ENCODE data around the gene MINDY4. TPM values are rescaled to one million over a fixed set of nuclear protein-coding genes. Genes with fewer than 3 reads are reported as not detected.

The MINDY4 gene
- total and polyA plus RNA-seq, 2 of the 4 experiments (the other 2 are of a cell fraction) = 1.8 to 3.6 TPM

GRCh38 chr7:30754315-30754877, 16.8 kb upstream of the MINDY4 start:
- CTCF ChIA-PET = no interaction called here

More at GRCh38 chr7:30754315-30754877, 16.8 kb upstream of the MINDY4 start:
- intact Hi-C loops (cut with micrococcal nuclease) (no loop called here), in situ Hi-C loops (cut with MboI; ENCODE audit: low sequenced_read_pairs) (no loop called here), dilution Hi-C loops (cut with HindIII; ENCODE audit: low sequenced_read_pairs, unreplicated experiment) (no loop called here)
- Histone ChIP-seq H4K8ac (ENCODE audit: low read depth in 2 of 2, low read length in 2 of 2) (no peak overlapping the region), H3K36me3 (ENCODE audit: control insufficient read depth, insufficient read depth, low read length) (no peaks in the 10 kb centered on the region), H3K27me3 (ENCODE audit: control insufficient read depth, insufficient read depth, low read length) (no peaks in the 10 kb centered on the region), H3K4ac (ENCODE audit: low read depth, low read length) (no peak overlapping the region), H3K18ac (ENCODE audit: low read depth, low read length) (no peak overlapping the region), H4K20me1 (ENCODE audit: insufficient read depth, low read length) (0 out of 2 replicates have a peak, but pooled peaks cover 6% of the 10 kb centered on the region), H3K23ac (ENCODE audit: low read depth, low read length) (no peak overlapping the region), H3K56ac (ENCODE audit: extremely low read depth, insufficient read depth, low read length) (no peak overlapping the region), H2BK20ac (ENCODE audit: low read depth, low read length) (no peak overlapping the region), H3K9ac (ENCODE audit: low read depth, low read length) (no peak overlapping the region), H3K14ac (replicated peaks; ENCODE audit: low read depth, low read length) (no peak overlapping the region), H2BK15ac (ENCODE audit: low read depth, low read length) (no peak overlapping the region), H3K27ac (ENCODE audit: insufficient read depth, low read length) (no peak overlapping the region), H2BK5ac (ENCODE audit: low read depth, low read length, poor library complexity, severe bottlenecking) (peak overlapping the region; percentile 14), H3K4me2 (ENCODE audit: low read depth, low read length) (no peak overlapping the region), H3K9me3 (ENCODE audit: control insufficient read depth, insufficient read depth, low read length) (no peaks in the 10 kb centered on the region; the same call in 1 of the 2 replicates), H2BK120ac (ENCODE audit: low read depth, low read length) (no peak overlapping the region), H2AFZ (replicated peaks; ENCODE audit: low read length, poor library complexity) (no peak overlapping the region), H4K91ac (ENCODE audit: insufficient read depth, low read depth, low read length) (no peak overlapping the region), H3K4me1 (ENCODE audit: control insufficient read depth, insufficient read depth, low read length) (peaks cover 35% of the 10 kb centered on the region), H4K5ac (ENCODE audit: low read depth, low read length) (no peak overlapping the region), H3K9me1 (ENCODE audit: insufficient read depth, low read length) (peaks cover 25% of the 10 kb centered on the region), H2AK9ac (replicated peaks; ENCODE audit: low read depth, low read length, poor library complexity) (no peak overlapping the region), H2AK5ac (ENCODE audit: low read depth, low read length) (no peak overlapping the region), H3K79me1 (ENCODE audit: low read depth in 1 of 2, low read length in 2 of 2) (peaks cover 0 to 9% of the 10 kb centered on the region in 2 experiments; a peak in 1 of 4 replicates), H3K4me3 (ENCODE audit: insufficient read depth, low read depth, low read length) (no peak overlapping the region)
- TF ChIP-seq MXI1 (IDR thresholded peaks at IDR 0.05; ENCODE audit: borderline replicate concordance, low read depth, low read length) (no peak), FOS (IDR thresholded peaks at IDR 0.05; ENCODE audit: low read depth, low read length) (no peak), RCOR1 (IDR thresholded peaks at IDR 0.05; ENCODE audit: insufficient replicate concordance, low read length) (no peak), POLR2A (IDR thresholded peaks at IDR 0.05; ENCODE audit: low read depth, low read length) (no peak), NFE2L2 (IDR thresholded peaks at IDR 0.05; ENCODE audit: low read depth, low read length) (no peak), CEBPB (IDR thresholded peaks at IDR 0.05; ENCODE audit: low read depth, low read length) (no peak), CHD1 (IDR thresholded peaks at IDR 0.05; ENCODE audit: low read depth, low read length) (no peak), BHLHE40 (IDR thresholded peaks at IDR 0.05; ENCODE audit: low read depth, low read length) (no peak), RFX5 (IDR thresholded peaks at IDR 0.05; ENCODE audit: low read depth, low read length) (no peak), RAD21 (IDR thresholded peaks at IDR 0.05; ENCODE audit: low read length) (no peak), MAFK (IDR thresholded peaks at IDR 0.05; ENCODE audit: low read depth, low read length) (no peak), SMC3 (IDR thresholded peaks at IDR 0.05; ENCODE audit: low read depth, low read length) (no peak), MAZ (IDR thresholded peaks at IDR 0.05; ENCODE audit: borderline replicate concordance, low read depth, low read length) (no peak)
- TF ChIP-seq, protein P1, sequence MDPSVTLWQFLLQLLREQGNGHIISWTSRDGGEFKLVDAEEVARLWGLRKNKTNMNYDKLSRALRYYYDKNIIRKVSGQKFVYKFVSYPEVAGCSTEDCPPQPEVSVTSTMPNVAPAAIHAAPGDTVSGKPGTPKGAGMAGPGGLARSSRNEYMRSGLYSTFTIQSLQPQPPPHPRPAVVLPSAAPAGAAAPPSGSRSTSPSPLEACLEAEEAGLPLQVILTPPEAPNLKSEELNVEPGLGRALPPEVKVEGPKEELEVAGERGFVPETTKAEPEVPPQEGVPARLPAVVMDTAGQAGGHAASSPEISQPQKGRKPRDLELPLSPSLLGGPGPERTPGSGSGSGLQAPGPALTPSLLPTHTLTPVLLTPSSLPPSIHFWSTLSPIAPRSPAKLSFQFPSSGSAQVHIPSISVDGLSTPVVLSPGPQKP (IDR thresholded peaks at IDR 0.05; ENCODE audit: borderline replicate concordance, low read depth, low read length) = no peak
- TF ChIP-seq, protein P2, sequence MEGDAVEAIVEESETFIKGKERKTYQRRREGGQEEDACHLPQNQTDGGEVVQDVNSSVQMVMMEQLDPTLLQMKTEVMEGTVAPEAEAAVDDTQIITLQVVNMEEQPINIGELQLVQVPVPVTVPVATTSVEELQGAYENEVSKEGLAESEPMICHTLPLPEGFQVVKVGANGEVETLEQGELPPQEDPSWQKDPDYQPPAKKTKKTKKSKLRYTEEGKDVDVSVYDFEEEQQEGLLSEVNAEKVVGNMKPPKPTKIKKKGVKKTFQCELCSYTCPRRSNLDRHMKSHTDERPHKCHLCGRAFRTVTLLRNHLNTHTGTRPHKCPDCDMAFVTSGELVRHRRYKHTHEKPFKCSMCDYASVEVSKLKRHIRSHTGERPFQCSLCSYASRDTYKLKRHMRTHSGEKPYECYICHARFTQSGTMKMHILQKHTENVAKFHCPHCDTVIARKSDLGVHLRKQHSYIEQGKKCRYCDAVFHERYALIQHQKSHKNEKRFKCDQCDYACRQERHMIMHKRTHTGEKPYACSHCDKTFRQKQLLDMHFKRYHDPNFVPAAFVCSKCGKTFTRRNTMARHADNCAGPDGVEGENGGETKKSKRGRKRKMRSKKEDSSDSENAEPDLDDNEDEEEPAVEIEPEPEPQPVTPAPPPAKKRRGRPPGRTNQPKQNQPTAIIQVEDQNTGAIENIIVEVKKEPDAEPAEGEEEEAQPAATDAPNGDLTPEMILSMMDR (conservative IDR thresholded peaks at IDR 0.05; ENCODE audit: low read depth, low read length) = no peak
- TF ChIP-seq, protein P3, sequence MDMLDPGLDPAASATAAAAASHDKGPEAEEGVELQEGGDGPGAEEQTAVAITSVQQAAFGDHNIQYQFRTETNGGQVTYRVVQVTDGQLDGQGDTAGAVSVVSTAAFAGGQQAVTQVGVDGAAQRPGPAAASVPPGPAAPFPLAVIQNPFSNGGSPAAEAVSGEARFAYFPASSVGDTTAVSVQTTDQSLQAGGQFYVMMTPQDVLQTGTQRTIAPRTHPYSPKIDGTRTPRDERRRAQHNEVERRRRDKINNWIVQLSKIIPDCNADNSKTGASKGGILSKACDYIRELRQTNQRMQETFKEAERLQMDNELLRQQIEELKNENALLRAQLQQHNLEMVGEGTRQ (IDR thresholded peaks at IDR 0.05; ENCODE audit: low read depth, low read length) = no peak
- POLR2A ChIA-PET (ENCODE audit: unreplicated experiment) = interaction anchor here (0.9 kb wide), 1 partner anchor 42 kb away, joined by 3 read pairs; no protein-coding TSS in a partner anchor
- BruUV-seq (replicated peaks) = no TSS peak
- 96 to 100% methylated on average over 2 to 3 of the region's 6 CpGs for WGBS, 2 experiments (ENCODE audit: extremely low coverage in 2 of 2, insufficient read length in 1 of 2)
- DNase-seq = no peak
- no peak for ATAC-seq (ENCODE audit: low read depth)

All from IMR-90 (cell line).